IMR-90 (cell line): ENCODE data around the gene TRIM47.

Source experiments
- CEBPB ChIP-seq: IDR thresholded peaks from 2 replicates; pipeline ENCODE4 v1.6.1; 2012; ENCODE audit warnings: low read depth, low read length, improper control_type of control experiment
- CTCF ChIP-seq: conservative IDR thresholded peaks from 2 replicates; pipeline ENCODE4 v1.5.1; 2012; ENCODE audit warnings: mild to moderate bottlenecking, low read depth, low read length, improper control_type of control experiment
- FOS ChIP-seq: fragments of 150-350 bp; IDR thresholded peaks from 2 replicates; pipeline ENCODE4 v1.6.1; 2016; ENCODE audit warnings: low read depth, low read length
- MXI1 ChIP-seq: IDR thresholded peaks from 2 replicates; pipeline ENCODE4 v1.6.1; 2012; ENCODE audit warnings: low read depth, mild to moderate bottlenecking, low read length, moderate library complexity, borderline replicate concordance
- NFE2L2 ChIP-seq: fragments of 150-350 bp; IDR thresholded peaks from 2 replicates; pipeline ENCODE4 v1.6.1; 2016; ENCODE audit warnings: low read depth, mild to moderate bottlenecking, low read length
- POLR2A ChIP-seq: IDR thresholded peaks from 2 replicates; pipeline ENCODE4 v1.6.1; 2012; ENCODE audit warnings: mild to moderate bottlenecking, low read depth, low read length
- RAD21 ChIP-seq: IDR thresholded peaks from 2 replicates; pipeline ENCODE4 v1.6.1; 2012; ENCODE audit warnings: low read length, improper control_type of control experiment
- RCOR1 ChIP-seq: IDR thresholded peaks from 2 replicates; pipeline ENCODE4 v1.6.1; 2012; ENCODE audit warnings: mild to moderate bottlenecking, low read length, improper control_type of control experiment; ENCODE audit not compliant: insufficient replicate concordance
- SMC3 ChIP-seq: fragments of 150-350 bp; IDR thresholded peaks from 2 replicates; pipeline ENCODE4 v1.6.1; 2016; ENCODE audit warnings: low read depth, mild to moderate bottlenecking, antibody characterized with exemption, low read length, moderate library complexity

- peak; percentile 85 for TF ChIP-seq CEBPB
- TF ChIP-seq RCOR1: no peak
- TF ChIP-seq CTCF: peak; percentile 27; the same call in 1 of the 2 replicates
- TF ChIP-seq POLR2A: peak; percentile 85
- TF ChIP-seq MXI1: 0 out of 2 replicates have a peak, but pooled peaks have one; percentile 61
- TF ChIP-seq RAD21: no peak; the same call in 1 of the 2 replicates
- no peak for TF ChIP-seq NFE2L2
- peak; percentile 40; the same call in 1 of the 2 replicates for TF ChIP-seq FOS
- TF ChIP-seq SMC3: no peak
Observed at GRCh38 chr17:75855310-75856061, 22.9 kb downstream of the TRIM47 start, which contains the start of gene WBP2.
